ENCODE results near the gene HEATR5B. TPM values are rescaled to one million over a fixed set of nuclear protein-coding genes. Genes with fewer than 3 reads are reported as not detected.

The HEATR5B gene
- total and polyA plus RNA-seq, 2 of the 8 experiments (the other 6 are each of a cell fraction or from before 2014, with no cell fraction given) = 7.0 to 12.6 TPM

DNA sequence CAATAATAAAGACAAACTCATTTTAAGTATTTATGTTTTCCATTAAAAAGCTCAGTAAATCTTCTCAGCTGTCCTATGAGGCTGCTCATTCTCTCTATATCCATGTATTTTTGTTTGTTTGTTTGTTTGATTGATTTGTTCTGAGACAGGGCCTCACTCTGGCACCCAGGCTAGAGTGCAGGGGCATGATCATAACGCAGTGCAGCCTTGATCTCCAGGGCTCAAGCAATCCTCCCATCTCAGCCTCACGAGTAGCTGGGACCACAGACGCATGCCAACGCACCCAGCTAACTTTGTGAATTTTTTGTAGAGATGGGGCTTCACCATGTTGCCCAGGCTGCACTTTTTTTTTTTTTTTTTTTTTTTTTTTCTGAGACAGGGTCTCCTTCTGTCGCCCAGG is 123.4 kb downstream of the HEATR5B start:
- no peak overlapping the region for H3K27ac ChIP-seq (ENCODE audit: low read depth, low read length)
- H3K14ac ChIP-seq (ENCODE audit: insufficient read length) = no peak overlapping the region
- no peaks in the 10 kb centered on the region for H3K79me1 ChIP-seq (ENCODE audit: low read depth, low read length)
- no peak overlapping the region for H4K5ac ChIP-seq (ENCODE audit: insufficient read length, low read depth, low read length)
- H2BK120ac ChIP-seq (replicated peaks; ENCODE audit: low read depth, low read length) = no peak overlapping the region
- TF ChIP-seq, protein P1, sequence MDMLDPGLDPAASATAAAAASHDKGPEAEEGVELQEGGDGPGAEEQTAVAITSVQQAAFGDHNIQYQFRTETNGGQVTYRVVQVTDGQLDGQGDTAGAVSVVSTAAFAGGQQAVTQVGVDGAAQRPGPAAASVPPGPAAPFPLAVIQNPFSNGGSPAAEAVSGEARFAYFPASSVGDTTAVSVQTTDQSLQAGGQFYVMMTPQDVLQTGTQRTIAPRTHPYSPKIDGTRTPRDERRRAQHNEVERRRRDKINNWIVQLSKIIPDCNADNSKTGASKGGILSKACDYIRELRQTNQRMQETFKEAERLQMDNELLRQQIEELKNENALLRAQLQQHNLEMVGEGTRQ (IDR thresholded peaks at IDR 0.05; ENCODE audit: low read length) = no peak
- TF ChIP-seq SP1 (IDR thresholded peaks at IDR 0.05; ENCODE audit: low read depth, low read length) (no peak), RFX5 (IDR thresholded peaks at IDR 0.05; ENCODE audit: borderline replicate concordance, low read depth, low read length) (no peak), E2F6 (IDR thresholded peaks at IDR 0.05) (no peak), SP2 (IDR thresholded peaks at IDR 0.05; ENCODE audit: low read length) (no peak), HDAC6 (IDR thresholded peaks at IDR 0.05; ENCODE audit: low read depth, low read length) (no peak), RAD21 (IDR thresholded peaks at IDR 0.05 in 1 of 2, conservative IDR thresholded peaks at IDR 0.05 in 1 of 2; ENCODE audit: low read depth in 2 of 2, low read length in 2 of 2) (no peak)
- H3K79me2 ChIP-seq (ENCODE audit: control insufficient read depth in 1 of 2, insufficient read depth in 2 of 2, low read length in 2 of 2) = peaks cover 0 to 85% of the 10 kb centered on the region in 2 experiments; a peak in 3 of 4 replicates
- FAIRE-seq (no peak), DNase-seq (ENCODE audit: low read depth in 1 of 2, low spot score in 2 of 2) (no peak)
- WGBS, 2 experiments (ENCODE audit: extremely low coverage in 1 of 2, insufficient coverage in 1 of 2, insufficient read length in 1 of 2, insufficient replicate concordance in 2 of 2, low coverage in 1 of 2, low lambda C conversion rate in 2 of 2, missing lambda C conversion rate in 1 of 2) = 95% methylated on average over 4 of the region's 5 CpGs; no CpG with 5 or more reads in 1 of the 2 experiments
- no peak overlapping the region for H2BK15ac ChIP-seq (ENCODE audit: low read length)
- no peak overlapping the region; the same call in 1 of the 2 replicates for H2BK12ac ChIP-seq (ENCODE audit: low read depth, low read length)
- no peak overlapping the region; the same call in 1 of the 2 replicates for H3K18ac ChIP-seq (ENCODE audit: extremely low read depth, low read length)
- H4K8ac ChIP-seq (ENCODE audit: extremely low read depth, insufficient read depth, low read length) = no peak overlapping the region
- H2BK20ac ChIP-seq (ENCODE audit: low read length) = no peak overlapping the region
- CTCF ChIA-PET (ENCODE audit: partially characterized antibody) = no interaction called here
- no peak overlapping the region for H3K23ac ChIP-seq (ENCODE audit: insufficient read length)
- no peak overlapping the region for H3K56ac ChIP-seq (replicated peaks; ENCODE audit: insufficient read length, low read depth, low read length)
- H3K9me3 ChIP-seq (ENCODE audit: insufficient read depth in 2 of 2, low read depth in 1 of 2, low read length in 1 of 2) = no peaks in the 10 kb centered on the region
- no peaks in the 10 kb centered on the region; a peak in 1 of 8 replicates for H3K36me3 ChIP-seq (ENCODE audit: control insufficient read depth in 2 of 4, insufficient read depth in 4 of 4, low read length in 3 of 4)
- peak overlapping the region; percentile 97 for H3K4ac ChIP-seq (replicated peaks; ENCODE audit: insufficient read length, low read depth, low read length)
- H3K4me1 ChIP-seq (replicated peaks in 1 of 4; ENCODE audit: control insufficient read depth in 3 of 4, insufficient read depth in 4 of 4, low read length in 3 of 4) = peaks cover 3 to 17% (median 12%) of the 10 kb centered on the region in 4 experiments; a peak in 5 of 7 replicates
- H3K4me2 ChIP-seq (ENCODE audit: insufficient read depth in 1 of 2, low read depth in 2 of 2, low read length in 2 of 2) = no peak overlapping the region
- no peaks in the 10 kb centered on the region for H3K27me3 ChIP-seq (replicated peaks in 1 of 4; ENCODE audit: control insufficient read depth in 3 of 4, extremely low read depth in 1 of 4, insufficient read depth in 3 of 4, low read length in 3 of 4)
- H3K9ac ChIP-seq (replicated peaks in 1 of 4; ENCODE audit: extremely low read depth in 1 of 4, low read depth in 3 of 4, low read length in 3 of 4) = no peak overlapping the region
- no peak overlapping the region for H2BK5ac ChIP-seq (ENCODE audit: low read depth, low read length)
- H2AK5ac ChIP-seq (ENCODE audit: low read depth, low read length) = no peak overlapping the region
- peaks cover 4% of the 10 kb centered on the region for H3K23me2 ChIP-seq (ENCODE audit: low read depth, low read length)
- H4K20me1 ChIP-seq (replicated peaks in 1 of 2; ENCODE audit: control insufficient read depth in 1 of 2, insufficient read depth in 2 of 2, low read length in 2 of 2) = no peaks in the 10 kb centered on the region
- POLR2A ChIA-PET (ENCODE audit: partially characterized antibody) = no interaction called here
- no peak overlapping the region for H4K91ac ChIP-seq (replicated peaks; ENCODE audit: insufficient read length, low read length)
- no peak overlapping the region for H2AFZ ChIP-seq (ENCODE audit: low read length)
- H3K4me3 ChIP-seq (ENCODE audit: extremely low read depth in 1 of 4, insufficient read depth in 2 of 4, low read depth in 3 of 4, low read length in 4 of 4) = no peak overlapping the region

Measured in H1 (cell line).